GM18517 (cell line): ENCODE data around the gene CDC42SE1.
"Not testable (repeated sequence)": the region's sequence is repeated elsewhere in the genome, so short reads cannot be mapped to it uniquely, and the experiment has no call there.

ENCODE experiments used
- ATAC-seq: cut with Tn5 transposase; IDR thresholded peaks from one replicate; pipeline ENCODE4 v1.9.1; 2021; ENCODE audit warnings: mild to moderate bottlenecking, moderate library complexity; ENCODE audit not compliant: unreplicated experiment

CDC42SE1 gene, protein sequence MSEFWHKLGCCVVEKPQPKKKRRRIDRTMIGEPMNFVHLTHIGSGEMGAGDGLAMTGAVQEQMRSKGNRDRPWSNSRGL

DNA sequence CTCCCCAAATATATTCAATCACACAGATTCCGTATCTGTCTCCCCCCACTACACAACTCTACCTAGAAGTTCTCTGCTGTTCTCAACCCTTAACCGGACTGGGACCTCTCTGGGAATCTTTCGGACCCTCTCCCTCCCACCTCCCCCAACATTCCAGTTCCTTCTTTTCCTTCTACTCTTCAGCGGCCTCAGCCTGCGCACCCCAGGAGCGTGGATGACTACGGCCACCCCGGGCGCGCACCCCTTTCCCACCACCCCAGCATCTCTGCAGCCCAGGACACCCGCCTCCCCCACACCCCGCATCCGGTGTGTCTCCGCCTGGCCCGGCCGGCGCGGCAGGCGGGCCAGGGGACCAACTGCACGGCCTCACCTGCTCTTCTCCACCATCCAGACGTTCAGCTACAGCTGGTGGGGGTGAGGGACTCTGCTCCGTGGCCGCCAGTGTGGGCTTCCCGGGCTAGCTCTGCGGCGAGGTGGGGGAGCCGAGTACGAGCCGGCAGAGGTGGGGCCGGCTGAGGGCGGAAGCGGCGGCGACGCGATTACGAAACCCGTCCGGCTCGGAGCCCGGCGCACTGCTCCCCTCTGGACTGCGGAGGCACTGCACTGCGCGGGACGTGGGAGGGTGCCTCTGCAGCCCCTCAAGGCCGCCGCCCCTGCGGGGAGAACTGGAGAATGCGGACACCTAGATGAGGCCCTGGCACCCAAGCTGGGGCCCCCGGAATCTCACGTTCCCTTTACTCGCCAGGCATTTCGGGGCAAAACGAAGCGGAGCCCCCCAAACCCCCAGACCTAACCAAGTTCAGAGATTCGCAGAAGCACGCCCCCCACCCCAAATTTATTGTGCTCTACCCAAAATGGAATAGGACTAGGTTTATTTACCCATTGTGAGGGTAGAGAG, at the start of gene CDC42SE1:
TSS of gene CDC42SE1 (minus strand) at position 514 of the 898 bp plus-strand sequence. CDS start 3,892 bp downstream, outside the sequence.
- ATAC-seq = peak; percentile 66

DNA sequence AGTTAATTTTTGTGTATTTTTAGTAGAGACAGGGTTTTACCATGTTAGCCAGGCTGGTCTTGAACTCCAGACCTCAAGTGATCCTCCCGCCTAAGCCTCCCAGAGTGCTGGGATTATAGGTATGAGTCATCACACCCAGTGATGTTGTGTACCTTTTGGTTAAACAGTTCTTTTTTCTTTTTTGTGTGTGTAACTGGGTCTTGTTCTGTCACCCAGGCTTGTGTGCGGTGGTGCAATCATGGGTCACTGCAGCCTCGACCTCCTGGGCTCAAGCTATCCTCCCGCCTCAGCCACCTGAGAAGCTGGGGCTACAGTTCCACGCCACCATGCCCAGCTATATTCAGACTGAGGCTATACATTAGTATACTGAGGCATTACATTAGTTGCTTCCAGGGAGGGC, 48.9 kb upstream of the CDC42SE1 start:
- no peak for ATAC-seq

DNA sequence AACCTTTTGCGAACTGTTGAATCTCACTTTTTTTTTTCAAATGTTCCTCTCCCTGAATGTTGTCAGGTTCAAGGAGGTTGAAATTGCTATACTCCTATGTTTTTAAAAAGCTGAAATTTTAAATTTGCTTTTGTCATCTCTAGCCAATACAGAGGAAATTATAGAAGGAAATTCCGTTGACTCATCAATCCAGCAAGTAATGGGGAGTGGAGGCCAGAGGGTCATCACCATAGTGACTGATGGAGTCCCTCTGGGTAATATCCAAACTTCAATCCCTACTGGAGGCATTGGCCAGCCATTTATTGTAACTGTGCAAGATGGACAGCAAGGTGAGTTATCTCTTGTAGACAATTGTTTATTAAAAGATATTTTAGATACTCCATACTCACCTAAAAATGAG, 47.5 kb upstream of the CDC42SE1 start:
- no peak for ATAC-seq

DNA sequence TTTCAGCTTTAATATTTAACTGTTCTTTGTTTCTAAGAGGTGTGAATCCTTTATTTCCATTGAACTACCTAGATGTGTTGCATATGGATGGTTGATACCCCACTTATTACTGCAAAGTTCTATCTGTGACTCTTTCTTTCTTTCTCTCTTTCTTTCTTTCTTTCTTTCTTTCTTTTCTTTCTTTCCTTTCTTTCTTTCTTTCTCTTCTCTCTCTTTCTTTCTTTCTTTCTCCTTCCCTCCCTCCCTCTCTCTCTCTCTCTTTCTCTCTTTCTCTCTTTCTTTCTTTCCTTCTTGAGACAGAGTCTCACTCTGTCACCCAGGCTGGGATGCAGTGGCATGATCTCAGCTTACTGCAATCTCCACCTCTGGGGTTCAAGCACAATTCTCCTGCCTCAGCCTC, 45.2 kb upstream of the CDC42SE1 start:
- no peak for ATAC-seq

DNA sequence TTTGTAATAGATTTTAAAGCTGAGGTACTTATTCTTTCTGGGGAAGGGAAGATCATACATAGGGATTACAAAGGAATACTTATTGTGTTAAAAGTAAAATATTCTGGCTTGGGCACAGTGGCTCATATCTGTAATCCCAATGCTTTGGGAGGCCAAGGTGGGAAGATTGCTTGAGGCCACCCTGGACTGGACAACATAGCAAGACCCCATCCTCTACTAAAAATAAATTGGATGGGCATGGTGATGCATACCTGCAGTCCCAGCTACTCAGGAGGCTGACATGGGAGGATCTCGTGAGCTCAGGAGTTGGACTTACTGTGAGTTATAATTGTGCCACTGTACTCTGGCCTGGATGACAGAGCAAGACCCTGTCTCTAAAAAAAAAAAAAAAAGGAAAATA, 38.7 kb upstream of the CDC42SE1 start:
- no peak for ATAC-seq

DNA sequence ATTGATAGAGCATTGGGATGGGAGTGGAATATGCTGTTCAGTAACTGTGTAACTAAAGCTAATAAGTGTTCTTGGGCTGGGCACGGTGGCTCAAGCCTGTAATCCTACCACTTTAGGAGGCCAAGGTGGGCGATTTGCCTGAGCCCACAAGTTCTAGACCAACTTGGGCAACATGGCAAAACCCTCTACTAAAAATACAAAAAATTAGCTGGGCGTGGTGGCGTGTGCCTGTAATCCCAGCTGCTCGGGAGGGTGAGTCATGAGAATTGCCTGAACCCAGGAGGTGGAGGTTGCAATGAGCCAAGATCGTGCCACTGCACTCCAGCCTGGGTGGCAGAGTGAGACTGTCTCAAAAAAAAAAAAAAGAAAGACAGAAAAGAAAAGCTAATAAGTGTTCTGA, 38.0 kb upstream of the CDC42SE1 start:
- ATAC-seq = not testable (repeated sequence)

DNA sequence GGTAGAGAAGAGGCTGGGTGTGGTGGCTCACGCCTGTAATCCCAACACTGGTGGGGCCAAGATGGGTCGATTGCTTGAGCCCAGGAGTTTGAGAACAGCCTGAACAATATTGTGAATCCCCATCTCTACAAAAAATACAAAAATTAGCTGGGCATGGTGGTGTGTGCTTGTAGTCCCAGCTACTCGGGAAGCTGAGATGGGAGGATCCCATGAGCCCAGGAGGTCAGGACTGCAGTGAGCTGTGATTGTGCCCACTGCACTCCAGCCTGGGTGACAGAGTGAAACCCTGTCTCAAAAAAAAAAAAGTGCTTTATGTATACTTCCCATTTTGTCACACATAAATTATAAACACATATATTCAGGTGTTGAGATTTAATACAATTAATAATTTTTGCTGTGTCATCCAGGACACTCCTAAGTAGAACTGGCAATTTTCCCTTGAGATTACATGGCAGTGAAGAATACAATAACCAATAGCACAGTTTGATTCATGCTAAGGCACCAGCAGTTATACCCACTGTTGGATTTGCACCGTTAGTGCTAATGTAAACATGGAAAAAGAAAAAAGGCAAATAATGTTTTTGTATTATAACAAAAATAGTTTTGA, 26.6 kb upstream of the CDC42SE1 start:
- no peak for ATAC-seq

DNA sequence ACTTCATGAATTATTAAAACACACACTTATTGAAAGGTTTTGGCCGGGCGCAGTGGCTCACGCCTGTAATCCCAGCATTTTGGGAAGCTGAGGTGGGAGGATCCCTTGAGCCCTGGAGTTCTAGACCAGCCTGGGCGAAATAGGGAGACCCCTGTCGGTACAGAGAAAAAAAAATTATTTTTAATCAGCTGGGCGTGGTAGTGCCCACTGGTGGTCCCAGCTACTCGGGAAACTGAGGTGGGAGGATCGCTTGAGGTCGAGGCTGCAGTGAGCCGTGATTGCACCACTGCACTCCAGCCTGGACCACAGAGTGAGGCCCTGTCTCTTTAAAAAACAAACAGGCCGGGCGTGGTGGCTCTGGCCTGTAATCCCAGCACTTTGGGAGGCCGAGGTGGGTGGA, 12.8 kb upstream of the CDC42SE1 start:
- ATAC-seq = no peak

DNA sequence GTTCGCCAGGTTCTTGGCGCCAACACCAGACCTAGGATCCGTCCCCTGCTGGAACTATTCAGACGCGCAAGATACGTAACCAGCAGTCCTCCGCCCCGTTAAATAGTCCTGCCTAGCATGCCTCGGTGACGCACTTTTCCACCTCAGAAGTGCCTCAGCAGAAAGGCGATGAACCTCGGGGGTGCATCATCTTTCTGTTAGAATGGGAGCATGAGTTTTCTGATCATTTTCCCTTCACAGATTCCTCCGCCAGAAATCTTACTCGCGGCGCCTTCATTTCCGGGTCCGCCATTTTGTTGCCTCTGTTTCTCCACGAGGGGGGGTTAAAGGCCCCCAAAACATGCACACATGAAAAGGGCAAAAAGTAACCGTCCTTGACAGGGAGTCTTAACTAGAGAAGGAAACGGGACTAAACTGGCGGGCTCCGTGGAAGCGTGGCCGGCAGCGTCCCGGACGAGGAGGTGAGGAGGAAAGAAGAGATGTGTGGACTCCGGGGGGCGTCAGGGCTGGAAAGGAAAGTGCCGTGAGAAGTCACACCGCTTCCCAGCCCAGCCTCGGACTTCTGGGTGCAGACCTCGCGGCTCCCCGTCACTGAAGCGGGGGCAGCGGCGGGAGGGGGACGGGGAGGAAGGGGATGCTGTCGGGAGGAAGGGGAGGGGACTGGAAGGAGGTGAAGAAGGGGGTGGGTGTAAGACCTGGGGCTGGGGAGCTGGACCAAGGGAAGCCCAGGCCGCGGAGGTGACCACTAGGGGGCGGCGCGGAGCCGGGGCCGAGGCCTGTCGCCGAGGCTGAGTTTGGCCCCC, 11.3 kb upstream of the CDC42SE1 start, which contains the start of gene GABPB2:
TSS of gene GABPB2 (plus strand) at position 288 of the 803 bp plus-strand sequence. CDS start 17,429 bp downstream, outside the sequence.
- ATAC-seq = peak; percentile 63

DNA sequence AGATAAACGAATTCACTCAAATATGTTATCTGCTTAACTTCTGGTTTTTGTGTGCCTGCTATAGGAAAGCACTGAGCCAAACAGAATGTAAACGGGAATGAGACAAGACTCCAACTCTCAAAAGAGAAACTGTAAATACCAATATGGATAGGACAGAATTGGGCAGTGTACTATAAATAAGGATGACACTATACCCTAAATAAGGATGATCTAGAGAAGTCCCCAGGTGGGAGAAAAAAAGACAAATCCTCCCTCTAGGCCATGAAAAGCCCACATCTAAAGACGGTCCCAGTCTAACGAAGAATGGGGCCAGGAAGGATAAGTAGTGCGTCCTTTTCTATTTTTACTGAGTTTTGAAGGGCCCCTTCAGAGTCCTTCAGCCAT, 9.7 kb upstream of the CDC42SE1 start:
- no peak for ATAC-seq

DNA sequence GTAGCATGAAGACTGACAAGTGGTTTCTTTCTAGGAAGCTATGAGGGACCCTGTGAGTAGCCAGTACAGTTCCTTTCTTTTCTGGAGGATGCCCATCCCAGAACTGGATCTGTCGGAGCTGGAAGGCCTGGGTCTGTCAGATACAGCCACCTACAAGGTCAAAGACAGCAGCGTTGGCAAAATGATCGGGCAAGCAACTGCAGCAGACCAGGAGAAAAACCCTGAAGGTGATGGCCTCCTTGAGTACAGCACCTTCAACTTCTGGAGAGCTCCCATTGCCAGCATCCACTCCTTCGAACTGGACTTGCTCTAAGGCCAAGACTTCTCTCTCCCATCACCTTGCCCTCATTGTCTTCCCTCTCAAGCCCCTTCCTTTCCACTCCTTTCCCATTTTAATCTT, 7.8 kb upstream of the CDC42SE1 start:
- ATAC-seq = no peak

DNA sequence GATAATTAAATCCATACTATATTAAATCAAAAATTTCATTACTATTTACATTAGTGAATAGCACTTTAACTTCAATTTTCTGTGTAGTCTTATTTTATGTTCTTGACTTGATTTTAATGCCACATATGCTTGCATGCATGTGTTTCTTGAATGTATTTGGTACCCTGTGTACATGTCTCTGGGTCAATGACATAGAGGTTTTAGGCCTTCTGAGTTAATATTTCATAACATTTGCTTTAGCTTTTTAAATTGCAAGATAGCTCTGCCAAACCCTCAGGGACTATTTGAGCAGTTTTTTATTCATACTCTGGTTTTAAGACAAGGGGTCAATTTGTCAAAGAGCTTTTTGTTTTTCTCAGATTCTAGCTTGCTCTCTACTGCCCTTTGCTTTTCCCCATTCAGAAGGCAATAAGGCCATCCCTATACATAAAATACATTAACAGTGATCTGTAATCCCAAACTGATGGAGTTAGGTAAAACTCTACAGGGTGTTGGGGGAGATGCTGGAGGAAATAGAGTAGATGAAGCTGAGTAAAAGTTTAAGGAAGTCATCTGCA, 5.7 kb upstream of the CDC42SE1 start:
- ATAC-seq = no peak

DNA sequence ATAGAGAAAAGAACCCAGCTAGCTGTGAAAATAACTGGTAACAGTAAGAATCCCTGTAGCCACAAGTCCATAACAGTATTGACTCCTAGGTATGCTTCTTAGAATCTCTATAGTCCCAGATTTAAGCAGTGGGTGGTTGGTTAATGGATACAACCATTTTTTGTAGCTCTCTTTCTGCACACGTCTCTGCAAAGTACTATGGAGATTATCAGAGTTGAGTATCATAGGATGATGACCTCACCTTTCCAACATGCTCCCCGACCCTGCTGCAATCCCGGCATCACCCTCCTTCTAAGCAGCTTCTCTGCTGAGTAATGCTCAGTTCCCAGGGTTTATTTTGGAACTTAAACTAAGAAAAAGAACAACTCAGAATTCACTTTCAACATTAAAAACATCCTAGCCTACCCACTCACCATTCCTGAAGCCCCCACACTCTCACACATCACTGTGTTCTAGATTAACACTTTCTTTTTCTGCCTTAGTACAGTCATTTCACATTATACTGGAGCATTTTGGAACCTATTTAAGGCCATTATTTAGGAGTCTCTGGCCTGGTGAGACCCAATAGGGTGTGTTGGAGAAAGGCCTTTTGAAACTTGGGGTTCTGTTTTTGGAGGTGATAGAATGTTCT, 3.4 kb upstream of the CDC42SE1 start:
- no peak for ATAC-seq

DNA sequence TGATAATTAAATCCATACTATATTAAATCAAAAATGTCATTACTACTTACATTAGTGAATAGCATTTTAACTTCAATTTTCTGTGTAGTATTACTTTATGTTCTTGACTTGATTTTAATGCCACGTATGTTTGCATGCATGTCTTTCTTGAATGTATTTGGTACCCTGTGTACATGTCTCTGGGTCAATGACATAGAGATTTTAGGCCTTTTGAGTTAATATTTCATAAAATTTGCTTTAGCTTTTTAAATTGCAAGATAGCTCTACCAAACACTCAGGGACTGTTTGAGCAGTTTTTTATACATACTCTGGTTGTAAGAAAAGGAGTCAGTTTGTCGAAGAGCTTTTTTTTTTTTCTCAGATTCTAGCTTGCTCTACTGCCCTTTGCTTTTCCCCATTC, 2.3 kb upstream of the CDC42SE1 start:
- no peak for ATAC-seq

DNA sequence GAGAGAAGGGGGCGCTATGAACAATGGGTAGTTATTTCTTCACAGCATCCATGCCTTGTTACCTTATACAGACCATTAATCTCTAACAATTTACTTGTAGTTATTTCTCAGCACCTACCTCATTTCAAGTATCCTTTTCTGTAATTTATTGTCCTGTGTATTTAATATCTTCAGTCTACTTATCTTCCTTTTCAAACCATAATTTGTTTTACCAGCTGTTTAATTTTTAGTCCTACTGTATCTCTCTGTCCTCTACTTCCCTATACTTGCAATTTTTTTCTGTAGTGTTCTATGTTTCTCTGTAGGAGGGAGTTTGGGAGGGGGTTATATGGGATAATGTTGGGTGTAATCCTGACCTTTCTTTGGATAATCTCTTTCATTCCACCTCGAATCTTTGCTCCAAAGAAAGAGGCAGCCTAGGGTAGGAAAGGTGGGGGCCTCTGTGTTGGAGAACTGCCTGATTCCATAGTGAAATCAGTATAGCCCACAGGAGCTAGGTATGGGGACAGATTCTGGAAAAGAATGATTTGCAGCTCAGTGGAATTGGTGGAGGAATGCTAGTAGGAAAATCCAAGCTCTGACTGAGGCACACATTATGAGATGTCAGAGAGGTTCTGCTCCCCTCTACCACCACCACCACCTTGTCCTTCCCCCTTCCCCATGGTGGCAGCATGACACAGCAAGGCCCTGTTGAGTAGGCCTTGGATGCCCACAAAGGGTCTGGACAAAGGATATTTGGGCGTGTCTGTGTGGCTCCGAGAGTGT, 1.4 kb upstream of the CDC42SE1 start:
- ATAC-seq = no peak

DNA sequence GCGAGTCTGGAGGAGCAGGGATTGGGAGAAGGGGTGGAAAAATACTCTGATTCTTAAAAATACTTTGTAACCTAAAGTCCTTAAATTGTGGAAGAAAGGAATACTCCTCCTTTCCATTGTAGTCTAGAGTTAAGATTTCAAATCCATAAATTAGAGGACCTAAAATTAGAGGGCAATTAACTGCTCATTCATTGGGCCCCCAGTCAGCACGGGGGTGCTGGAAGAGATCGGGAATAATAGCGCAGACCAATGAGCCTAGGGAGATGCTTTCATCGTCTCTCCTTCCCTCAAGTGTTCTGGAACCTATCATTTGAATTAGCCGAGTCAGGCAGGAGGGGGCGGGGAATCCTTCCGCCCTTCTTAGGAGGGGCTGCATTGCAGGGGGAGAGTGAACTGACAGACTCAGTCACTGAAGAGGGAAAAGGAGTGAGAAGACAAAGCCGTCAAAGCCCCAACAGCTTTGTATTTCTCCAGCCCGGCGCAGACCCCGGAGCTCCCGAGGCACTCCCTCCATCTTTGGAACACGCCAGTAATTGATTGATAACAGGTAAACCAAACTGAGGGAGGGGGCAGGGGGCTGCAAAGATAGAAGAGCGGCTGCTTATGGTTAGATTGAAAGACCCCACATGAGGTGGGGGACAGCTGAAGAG, 710 bp upstream of the CDC42SE1 start, which contains the start of gene MLLT11:
TSS of gene MLLT11 (plus strand) at position 391 of the 650 bp plus-strand sequence. CDS start 6,828 bp downstream, outside the sequence.
- ATAC-seq = no peak

DNA sequence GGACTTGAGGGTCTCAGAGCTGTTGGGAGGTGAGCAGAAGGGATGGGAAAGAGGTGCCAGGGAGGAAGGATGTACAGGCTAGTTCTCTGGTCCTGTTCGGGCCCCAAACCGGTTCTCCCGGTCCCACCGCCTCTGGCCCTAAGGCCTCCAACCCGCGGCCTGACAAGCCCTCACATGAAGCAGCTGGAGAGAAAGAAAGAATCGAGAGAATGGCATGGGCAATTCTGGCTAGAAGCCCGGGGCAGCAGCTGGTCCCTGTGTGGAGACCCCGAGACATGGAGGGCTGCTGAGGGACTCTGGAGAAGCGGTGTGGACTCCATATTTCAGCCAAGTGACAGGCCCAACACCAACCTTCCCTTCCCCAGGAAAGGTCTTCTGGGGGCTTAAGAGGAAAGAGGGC, 730 bp downstream of the CDC42SE1 start:
- ATAC-seq = no peak

DNA sequence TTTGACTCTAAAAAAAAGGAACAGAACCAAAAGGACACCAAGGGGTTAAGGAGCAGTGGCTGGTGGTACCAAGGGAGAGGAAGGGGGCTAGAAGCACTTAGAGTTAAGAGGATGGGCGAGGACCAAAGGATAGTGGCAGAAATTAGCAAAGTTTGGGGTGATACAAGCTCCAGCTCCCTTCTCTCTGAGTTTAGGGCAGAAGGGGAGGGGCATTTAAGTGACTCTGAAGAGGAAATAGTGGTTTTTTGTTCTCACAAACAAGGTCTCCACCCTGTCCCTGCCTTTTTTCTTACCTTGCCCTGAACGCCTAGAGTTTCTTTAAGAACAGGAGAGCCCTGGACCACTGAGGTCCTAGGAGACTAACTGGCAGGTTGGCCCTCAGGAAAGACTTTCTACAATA, 3.3 kb downstream of the CDC42SE1 start:
- no peak for ATAC-seq

DNA sequence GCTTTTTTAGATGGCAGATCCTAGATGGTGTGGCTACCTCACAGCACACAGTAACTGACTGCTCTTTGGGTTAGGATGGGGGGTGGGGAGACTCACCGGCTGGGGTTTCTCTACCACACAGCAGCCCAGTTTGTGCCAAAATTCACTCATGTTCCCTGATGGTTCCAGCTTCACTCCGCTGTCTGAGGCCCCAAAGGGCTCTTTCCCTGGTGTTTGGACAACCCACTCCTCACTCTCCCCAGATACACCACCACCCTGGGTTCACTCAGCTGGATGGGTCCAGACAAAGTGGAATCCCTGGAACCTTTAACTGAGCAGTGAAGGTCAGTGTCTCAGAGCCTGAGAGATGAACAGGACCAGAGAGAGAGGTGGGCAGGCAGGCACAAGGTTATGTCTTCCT, 3.8 kb downstream of the CDC42SE1 start:
- ATAC-seq = no peak
